Loucy (cell line): ENCODE results near the gene KDM4F.
"Not testable (repeated sequence)": the region's sequence is repeated elsewhere in the genome, so short reads cannot be mapped to it uniquely, and the experiment has no call there.

ENCODE experiments used
- H2AFZ ChIP-seq: fragments of 200-600 bp; sonication (generic); 2 replicates; pipeline ENCODE4 v1.6.0; 2016; ENCODE audit warnings: antibody characterized with exemption, mild to moderate bottlenecking, low read length, moderate library complexity
- H3F3A ChIP-seq: fragments of 200-600 bp; 2 replicates; pipeline ENCODE4 v1.6.0; 2016; ENCODE audit warnings: antibody characterized with exemption, low read depth, mild to moderate bottlenecking
- H3K27me3 ChIP-seq: fragments of 200-600 bp; sonication (generic); 2 replicates; pipeline ENCODE4 v1.6.1; 2014; ENCODE audit warnings: low read length, mild to moderate bottlenecking; ENCODE audit not compliant: insufficient read depth, poor library complexity, severe bottlenecking
- H3K36me3 ChIP-seq: fragments of 200-600 bp; sonication (generic); 2 replicates; pipeline ENCODE4 v1.6.1; 2016; ENCODE audit warnings: low read length; ENCODE audit not compliant: insufficient read depth
- H3K4me1 ChIP-seq: fragments of 200-600 bp; sonication (generic); 2 replicates; pipeline ENCODE4 v1.5.1; 2014; ENCODE audit warnings: low read length, mild to moderate bottlenecking; ENCODE audit not compliant: insufficient read depth, poor library complexity, severe bottlenecking
- H3K4me2 ChIP-seq: fragments of 200-600 bp; sonication (generic); 2 replicates; pipeline ENCODE4 v1.6.0; 2014; ENCODE audit warnings: antibody characterized with exemption, low read length, low read depth, mild to moderate bottlenecking; ENCODE audit not compliant: poor library complexity, severe bottlenecking
- H3K4me3 ChIP-seq: fragments of 200-600 bp; sonication (generic); 2 replicates; pipeline ENCODE4 v1.5.1; 2014; ENCODE audit warnings: low read length, mild to moderate bottlenecking, mixed read lengths; ENCODE audit not compliant: poor library complexity, severe bottlenecking
- H3K79me2 ChIP-seq: fragments of 200-600 bp; sonication (generic); 2 replicates; pipeline ENCODE4 v1.6.1; 2014; ENCODE audit warnings: low read length; ENCODE audit not compliant: insufficient read depth
- H3K9ac ChIP-seq: fragments of 200-600 bp; sonication (generic); 2 replicates; pipeline ENCODE4 v1.6.0; 2014; ENCODE audit warnings: mild to moderate bottlenecking, low read depth, low read length, moderate library complexity; ENCODE audit not compliant: poor library complexity, severe bottlenecking
- H3K9me2 ChIP-seq: fragments of 200-600 bp; sonication (generic); replicated peaks from 2 replicates; pipeline ENCODE4 v1.6.1; 2016; ENCODE audit warnings: low read depth, low read length, mixed read lengths
- H3K9me3 ChIP-seq: fragments of 200-600 bp; sonication (generic); 2 replicates; pipeline ENCODE4 v1.6.1; 2014; ENCODE audit warnings: mild to moderate bottlenecking, antibody characterized with exemption, low read length, low read depth; ENCODE audit not compliant: insufficient read depth
- H4K20me1 ChIP-seq: fragments of 200-600 bp; sonication (generic); 2 replicates; pipeline ENCODE4 v1.6.0; 2014; ENCODE audit warnings: antibody characterized with exemption, low read length, mild to moderate bottlenecking; ENCODE audit not compliant: insufficient read depth, poor library complexity, severe bottlenecking
- CTCF ChIP-seq: fragments of 200-600 bp; sonication (generic); conservative IDR thresholded peaks from 2 replicates; pipeline ENCODE4 v1.5.1; 2014; ENCODE audit warnings: mild to moderate bottlenecking, antibody characterized with exemption, low read length
- EZH2phosphoT487 ChIP-seq: fragments of 200-600 bp; IDR thresholded peaks from 2 replicates; pipeline ENCODE4 v1.6.1; 2018; ENCODE audit warnings: antibody characterized with exemption, mild to moderate bottlenecking, moderate library complexity, borderline replicate concordance

Gene KDM4F

GRCh38 chr11:95049122-95049521 lies at the start of gene KDM4F:
KDM4F (plus strand) TSS chr11:95049422.
- not testable (repeated sequence) for H3K27me3 ChIP-seq, H4K20me1 ChIP-seq, H3K79me2 ChIP-seq, H3K9me3 ChIP-seq, H3F3A ChIP-seq, H3K9me2 ChIP-seq, H3K4me2 ChIP-seq, H3K4me3 ChIP-seq, H2AFZ ChIP-seq, H3K4me1 ChIP-seq, H3K9ac ChIP-seq, H3K36me3 ChIP-seq

- no peak overlapping the region for H3K4me3 ChIP-seq
Observed at GRCh38 chr11:95003716-95004115, 45.5 kb upstream of the KDM4F start.

GRCh38 chr11:95005642-95006041 lies 43.6 kb upstream of the KDM4F start:
- Histone ChIP-seq H2AFZ (no peak overlapping the region), H3K36me3 (no peaks in the 10 kb centered on the region), H3K9me3 (no peaks in the 10 kb centered on the region), H3K9ac (no peak overlapping the region), H3K79me2 (no peaks in the 10 kb centered on the region), H3F3A (no peaks in the 10 kb centered on the region), H3K4me3 (no peak overlapping the region), H3K4me2 (no peak overlapping the region), H4K20me1 (no peaks in the 10 kb centered on the region), H3K9me2 (no peaks in the 10 kb centered on the region), H3K4me1 (no peaks in the 10 kb centered on the region), H3K27me3 (peaks cover 12% of the 10 kb centered on the region)
- TF ChIP-seq EZH2phosphoT487, result no peak
- TF ChIP-seq CTCF, result no peak

More at GRCh38 chr11:95003716-95004115, 45.5 kb upstream of the KDM4F start:
- TF ChIP-seq CTCF, result no peak
- Histone ChIP-seq H3K9ac (no peak overlapping the region), H3K79me2 (no peaks in the 10 kb centered on the region), H3K4me1 (no peaks in the 10 kb centered on the region), H4K20me1 (no peaks in the 10 kb centered on the region), H3K36me3 (no peaks in the 10 kb centered on the region), H2AFZ (no peak overlapping the region), H3K9me2 (no peaks in the 10 kb centered on the region), H3K27me3 (peaks cover 12% of the 10 kb centered on the region), H3F3A (no peaks in the 10 kb centered on the region), H3K9me3 (no peaks in the 10 kb centered on the region), H3K4me2 (no peak overlapping the region)

- Histone ChIP-seq H2AFZ (no peak overlapping the region), H3K4me2 (no peak overlapping the region), H3K4me3 (no peak overlapping the region), H3F3A (no peaks in the 10 kb centered on the region), H3K36me3 (no peaks in the 10 kb centered on the region), H4K20me1 (no peaks in the 10 kb centered on the region), H3K79me2 (no peaks in the 10 kb centered on the region), H3K9me2 (no peaks in the 10 kb centered on the region), H3K27me3 (peaks cover 3% of the 10 kb centered on the region), H3K9ac (no peak overlapping the region), H3K4me1 (no peaks in the 10 kb centered on the region), H3K9me3 (no peaks in the 10 kb centered on the region)
- TF ChIP-seq CTCF, result no peak
- no peak for TF ChIP-seq EZH2phosphoT487
Observed at GRCh38 chr11:95011376-95011775, 37.8 kb upstream of the KDM4F start.
